HUDEP-2 (cell line): ENCODE results near the gene CCDC28B.

ENCODE experiments used
- DNase-seq, 76 experiments: peaks; one replicate each; lab custom pipeline; 2025; ENCODE audit not compliant: unreplicated experiment in 76 of 76; lab: John Stamatoyannopoulos, UW

The CCDC28B gene

DNA sequence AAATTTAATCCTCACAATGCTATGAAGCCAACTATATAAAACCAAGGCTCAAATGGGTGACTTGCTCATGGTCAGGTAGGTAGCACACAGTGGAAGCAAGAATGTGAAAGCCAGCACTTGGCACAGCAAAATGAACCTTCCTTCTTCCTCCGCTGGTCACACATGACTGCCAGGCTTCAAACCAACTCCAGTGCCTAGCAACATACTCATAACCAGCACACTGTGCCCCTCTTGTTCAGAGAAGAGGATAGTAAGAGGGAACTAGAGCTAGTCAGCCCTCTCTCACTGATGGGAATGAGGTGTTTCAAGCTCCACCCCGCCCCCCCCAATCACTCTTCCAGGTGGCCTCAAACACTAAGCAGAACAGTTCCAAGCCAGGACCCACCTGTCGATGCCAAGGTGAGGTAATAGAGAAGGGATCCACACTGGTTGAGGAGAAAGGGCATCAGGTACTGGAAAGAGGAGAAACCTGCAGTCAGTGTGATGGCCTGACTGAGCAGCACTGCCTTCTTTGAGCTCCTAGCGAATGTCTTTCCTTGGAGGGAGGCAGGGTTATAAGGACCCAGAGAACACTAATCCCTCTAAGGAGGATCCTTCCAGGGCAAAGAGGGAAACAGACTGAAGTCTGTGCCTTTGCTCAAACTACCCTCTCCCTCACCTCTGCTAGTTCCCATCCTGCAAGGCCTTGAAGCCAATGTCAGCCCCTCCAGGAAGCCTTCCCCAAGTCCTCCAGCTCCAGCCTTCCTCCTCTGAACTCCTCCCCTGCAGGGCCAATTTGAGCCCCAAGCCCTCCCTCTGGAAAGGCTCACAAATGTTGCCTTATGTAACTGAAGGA, 20.6 kb downstream of the CCDC28B start:
- no peak for DNase-seq

DNA sequence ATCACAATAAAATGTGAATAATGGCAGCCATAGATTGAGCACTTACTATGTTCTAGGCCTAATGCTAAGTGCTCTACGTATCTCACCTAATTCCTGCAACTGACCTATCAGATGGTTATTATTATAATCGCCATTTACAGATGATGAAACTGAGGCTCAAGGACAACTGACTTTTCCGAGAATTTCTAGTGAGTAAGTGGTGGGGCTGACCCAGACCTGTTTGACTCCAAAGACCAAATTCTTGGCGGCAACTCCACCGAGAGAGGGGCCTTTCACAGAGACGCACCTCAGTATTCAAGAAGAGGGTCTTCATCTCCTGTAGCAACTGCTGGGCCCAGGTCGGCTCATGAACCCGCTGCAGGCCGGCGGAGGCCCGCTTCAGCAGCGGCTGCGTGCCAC, 21.2 kb downstream of the CCDC28B start:
- DNase-seq = no peak

DNA sequence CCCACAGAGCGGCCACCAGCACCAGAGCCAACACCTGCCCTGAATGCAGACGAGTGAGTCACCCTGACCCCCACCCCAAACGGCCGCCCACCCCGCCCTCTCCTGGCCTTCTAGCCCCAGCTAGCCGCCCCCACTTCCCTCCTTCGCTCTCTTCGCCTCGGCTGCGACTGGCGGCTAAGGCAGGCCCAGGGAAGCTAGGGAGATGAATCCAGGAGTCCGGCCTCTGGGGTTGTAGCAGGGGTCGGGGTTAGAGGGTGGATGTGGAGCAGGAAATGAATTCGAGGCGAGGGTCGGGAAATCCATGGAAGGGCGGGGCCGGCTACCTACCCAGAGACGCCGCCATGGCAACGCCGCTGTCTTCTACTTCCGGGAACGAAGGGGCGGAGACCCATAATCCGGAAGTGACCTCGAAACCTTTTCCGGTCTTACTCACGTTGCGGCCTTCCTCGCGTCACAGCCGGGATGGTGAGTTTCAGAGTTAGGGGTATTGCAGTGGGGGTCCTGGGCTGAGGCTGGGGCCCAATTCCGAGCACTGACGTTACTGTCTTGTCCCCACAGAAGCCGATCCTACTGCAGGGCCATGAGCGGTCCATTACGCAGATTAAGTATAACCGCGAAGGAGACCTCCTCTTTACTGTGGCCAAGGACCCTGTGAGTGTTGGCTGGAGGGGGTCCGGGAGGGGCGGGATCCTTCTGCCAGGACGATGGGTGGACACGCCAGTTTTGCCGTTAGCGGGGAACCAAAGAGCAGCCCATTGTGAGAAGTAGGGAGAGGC, 21.8 kb downstream of the CCDC28B start, which contains the start of the genes EIF3I and TMEM234:
Gene EIF3I (plus strand): TSS at position 428 of the 776 bp plus-strand sequence. CDS start 35 bp downstream, at position 463.
Gene TMEM234 (minus strand): TSS at position 374 of the 776 bp plus-strand sequence. CDS start 31 bp downstream, at position 343.
- DNase-seq = peak in 73 of 76 experiments; percentile 24 to 89 (median 76)

DNA sequence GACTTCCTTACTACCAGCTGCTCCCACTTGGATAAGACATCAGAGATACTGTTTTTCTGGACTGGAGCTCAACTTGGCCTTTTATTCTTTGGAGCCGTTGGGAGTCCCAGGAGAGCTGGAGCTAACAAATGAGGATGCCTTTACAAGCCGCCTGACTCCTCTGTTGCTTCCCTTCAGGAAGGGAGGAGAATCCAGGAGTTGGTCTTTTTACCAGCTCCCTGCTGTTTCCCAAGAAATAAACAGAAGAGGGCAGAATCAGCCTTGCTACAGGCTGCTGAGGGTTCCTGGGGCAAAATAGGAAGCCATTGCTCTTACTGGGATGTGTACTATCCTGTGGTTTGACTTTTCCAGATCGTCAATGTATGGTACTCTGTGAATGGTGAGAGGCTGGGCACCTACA, 23.3 kb downstream of the CCDC28B start:
- DNase-seq = no peak

DNA sequence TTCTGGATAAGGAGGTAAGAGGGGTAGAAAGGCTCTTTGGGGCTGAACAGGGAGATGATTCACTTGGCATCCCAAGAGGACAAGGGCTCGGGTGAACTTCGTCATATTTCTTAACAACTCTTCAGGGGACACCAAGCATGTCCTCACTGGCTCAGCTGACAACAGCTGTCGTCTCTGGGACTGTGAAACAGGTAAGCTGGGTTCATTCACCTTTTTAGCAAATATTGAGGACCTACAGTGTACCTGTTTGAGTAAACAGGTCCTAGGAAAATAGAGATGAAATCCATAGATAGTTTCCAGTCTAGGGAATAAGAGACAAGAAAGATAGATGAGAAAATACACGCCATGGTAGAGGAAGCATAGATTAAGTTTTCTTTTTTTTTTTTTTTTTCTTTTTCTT, 23.9 kb downstream of the CCDC28B start:
- DNase-seq = no peak

DNA sequence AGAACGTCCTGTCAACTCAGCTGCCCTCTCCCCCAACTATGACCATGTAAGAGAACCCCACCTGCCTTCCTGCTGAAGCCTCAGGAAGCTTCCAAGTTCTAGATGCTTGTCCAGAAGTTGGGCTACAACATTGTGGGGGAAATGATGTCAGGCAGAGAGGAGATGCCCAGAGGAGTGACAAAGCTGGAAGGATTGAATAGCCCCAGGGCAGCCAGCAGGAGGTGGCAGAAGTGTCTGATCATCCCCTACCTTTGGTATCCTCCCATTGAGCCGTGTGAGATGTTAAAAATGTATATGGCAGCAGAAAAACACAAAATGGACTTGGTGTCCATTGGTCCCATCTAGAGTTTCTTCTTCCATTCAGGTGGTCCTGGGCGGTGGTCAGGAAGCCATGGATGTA, 28.4 kb downstream of the CCDC28B start:
- no peak for DNase-seq

DNA sequence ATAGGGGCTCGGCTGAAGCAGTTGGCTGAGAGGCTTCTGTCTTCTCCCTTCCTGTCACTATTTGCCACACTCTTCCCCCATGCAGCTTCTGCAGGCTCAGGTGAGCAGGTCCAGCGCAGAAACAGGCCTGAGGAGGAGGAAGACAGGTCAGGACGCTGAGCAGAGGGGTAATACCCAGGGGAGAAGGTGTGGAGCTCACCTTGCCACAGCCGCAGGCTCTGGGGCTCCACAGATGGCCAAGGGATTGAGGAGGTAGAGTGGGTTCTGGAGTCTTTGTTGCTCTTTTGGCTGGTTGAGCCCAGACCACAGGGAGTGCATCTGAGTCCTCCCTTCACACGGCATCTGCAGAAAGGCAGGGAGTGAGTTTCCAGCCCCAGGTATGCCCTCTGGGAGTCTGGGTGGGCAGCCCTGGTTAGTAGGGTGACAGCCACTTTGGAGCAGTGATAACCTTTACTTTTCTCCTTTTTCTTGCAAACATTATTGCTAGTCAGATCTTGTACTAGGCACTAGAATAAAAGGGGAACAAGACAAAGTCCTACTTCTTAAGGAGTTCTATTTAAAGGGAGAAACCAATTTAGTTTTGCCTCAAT, 31.5 kb downstream of the CCDC28B start:
- no peak for DNase-seq

DNA sequence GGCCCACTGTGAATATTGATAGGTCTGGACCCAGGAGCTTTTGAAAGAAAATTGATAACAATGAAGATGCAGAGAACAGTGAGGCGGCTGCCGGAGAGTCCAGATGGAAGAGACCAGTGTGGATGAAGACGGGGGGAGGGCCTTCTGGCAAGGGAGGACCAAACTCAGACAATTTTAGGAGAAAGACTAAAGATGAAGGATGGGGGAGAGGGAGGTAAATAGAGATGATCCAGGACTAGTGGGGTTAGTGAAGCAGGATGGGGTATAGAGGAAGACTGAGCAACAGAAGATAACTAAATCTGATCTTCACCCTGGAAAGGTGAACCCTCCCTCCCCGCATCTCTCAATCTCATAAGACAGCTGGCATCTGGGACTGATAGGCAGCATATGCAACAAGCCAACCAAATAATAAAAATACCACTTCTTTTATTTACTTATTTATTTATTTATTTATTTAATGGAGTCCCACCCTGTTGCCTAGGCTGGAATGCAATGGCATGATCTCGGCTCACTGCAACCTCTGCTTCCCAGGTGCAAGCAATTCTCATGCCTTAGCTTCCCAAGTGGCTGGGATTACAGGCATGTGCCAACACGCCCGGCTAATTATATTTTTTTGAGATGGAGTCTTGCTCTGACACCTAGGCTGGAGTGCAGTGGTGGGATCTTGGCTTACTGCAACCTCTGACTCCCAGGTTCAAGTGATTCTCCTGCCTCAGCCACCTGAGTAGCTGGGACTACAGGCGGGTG, 32.3 kb downstream of the CCDC28B start:
- no peak for DNase-seq

DNA sequence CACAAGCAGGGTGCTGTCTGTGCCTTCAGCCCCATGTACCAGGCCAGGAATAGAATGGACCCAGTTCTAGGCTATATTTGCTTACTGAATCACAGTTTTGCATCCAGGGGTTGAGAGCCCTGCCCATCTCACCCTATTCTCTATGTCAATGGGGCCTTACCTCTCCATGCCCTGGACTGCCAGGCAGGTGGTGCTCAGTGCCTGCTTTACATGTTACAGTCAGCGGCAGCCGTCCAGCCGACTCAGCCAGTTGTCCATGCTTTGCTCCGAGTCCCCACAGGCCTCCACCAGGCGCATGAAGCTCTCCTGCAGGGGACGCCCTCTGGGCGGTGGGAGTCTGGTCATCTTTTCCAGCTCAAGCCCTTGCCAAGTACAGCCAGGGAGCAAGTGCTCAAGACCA, 34.4 kb downstream of the CCDC28B start:
- DNase-seq = no peak

DNA sequence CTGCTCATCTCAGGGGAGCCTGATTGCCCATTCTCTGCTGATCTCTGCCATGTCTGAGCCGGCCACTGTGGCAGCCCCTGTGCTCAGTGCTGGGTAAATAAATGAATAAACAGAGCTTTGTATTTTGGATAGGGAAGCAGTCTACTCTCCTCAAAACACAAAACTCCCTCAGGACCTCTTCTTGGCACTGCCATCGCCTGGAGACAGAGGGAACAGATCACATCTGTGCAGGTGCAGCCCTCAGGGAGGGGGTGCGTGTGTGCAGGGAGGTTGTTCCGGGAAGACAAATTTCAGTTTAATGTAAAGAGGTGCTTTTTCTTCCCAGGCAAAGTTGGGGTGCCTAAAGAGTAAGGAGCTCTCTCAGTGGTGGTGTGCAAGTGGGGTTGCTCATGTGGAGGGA, 38.9 kb downstream of the CCDC28B start:
- no peak for DNase-seq

DNA sequence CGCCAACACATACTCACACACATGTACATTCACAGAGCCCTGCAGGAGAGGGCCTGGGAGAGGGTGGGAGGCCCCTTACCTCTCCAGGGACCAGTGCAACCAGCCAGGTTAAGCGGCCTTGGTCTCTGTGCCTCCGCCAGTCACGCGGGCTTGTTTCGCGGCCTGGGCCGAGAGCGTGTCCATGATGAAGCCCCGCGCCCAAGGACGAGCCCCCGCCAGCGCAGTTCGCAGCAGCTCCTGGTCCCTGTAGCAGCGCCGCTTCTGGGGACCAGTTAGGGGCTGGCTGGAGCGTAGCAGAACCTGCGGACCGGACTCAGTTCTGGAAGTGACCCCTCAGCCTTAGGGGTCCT, 39.4 kb downstream of the CCDC28B start:
- no peak for DNase-seq

DNA sequence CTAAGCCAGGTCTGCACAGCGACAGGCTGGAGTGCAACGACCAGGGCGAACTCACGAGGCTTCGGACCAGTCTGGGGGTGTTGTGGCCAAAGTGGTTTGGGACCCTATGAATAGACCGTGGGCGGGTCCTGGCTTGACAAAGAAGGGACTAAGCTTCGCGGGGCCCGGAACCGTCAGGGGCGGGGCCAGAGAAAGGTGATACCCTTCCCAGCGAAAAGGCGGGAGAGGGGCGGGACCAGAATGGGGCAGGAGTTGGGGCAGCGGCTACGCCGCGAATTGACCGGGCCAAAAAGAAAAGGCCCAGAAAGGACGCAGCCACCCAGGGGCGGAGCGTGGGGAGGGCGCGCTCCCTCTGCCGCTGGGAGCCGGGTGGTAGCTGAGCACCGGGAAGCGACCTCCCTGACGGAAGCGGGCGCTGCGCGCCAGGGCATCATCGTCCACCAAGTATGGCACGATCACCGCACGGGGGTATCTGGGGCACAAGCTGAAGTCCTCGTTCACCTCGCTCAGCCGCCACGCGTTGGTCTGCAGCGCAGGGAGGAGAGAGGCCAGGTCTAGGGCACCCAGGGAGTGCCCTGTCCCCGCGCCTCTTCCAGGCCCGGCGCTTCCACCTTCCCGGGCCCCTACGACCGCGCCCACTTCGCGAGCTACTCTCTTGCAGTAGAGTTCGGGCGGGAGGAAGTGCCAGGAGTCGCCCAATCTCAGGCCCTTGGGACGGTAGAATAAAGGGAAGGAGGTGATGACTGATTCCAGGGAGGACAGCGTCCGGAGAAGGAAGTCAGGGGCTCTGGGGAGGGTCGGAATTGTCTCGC, 40.0 kb downstream of the CCDC28B start:
- peak in 41 of 76 experiments; percentile 11 to 61 (median 32) for DNase-seq

DNA sequence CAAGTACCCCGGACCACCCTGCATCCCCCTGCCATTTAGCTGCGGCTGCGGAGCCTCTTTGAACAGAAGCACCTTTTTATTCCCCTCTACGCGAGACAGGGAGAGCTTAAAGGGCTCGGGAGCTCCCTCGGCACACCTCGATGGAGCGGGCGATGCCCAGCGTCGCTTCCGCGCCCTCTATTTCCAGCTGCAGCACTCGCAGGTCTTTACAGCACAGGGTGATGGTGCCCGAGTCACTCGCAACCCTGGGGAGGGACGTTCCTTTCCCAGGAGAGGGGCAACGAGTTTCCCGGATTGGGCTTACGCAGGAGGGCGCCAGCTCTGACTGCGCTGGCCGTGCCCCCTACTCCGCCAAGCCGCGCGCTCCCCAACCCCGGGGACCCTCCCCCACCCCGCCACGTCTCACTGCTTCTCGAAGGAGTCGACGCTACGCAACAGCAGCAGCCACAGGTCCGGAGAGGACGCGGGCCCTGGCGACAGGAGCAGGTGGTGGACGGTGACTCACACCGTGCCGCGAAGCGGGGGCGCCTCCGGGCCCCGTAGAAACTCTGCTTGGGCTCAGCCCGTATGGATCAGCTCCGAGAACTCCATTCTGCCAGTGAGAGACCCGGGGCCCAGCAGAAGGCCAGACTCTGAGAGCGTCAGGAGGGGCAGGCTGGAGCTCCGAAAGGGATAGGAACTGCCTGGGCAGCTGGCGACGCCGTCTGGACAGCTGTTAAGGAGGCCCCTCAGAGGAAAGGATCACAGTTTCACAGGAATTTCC, 40.8 kb downstream of the CCDC28B start:
- DNase-seq = peak in 5 of 76 experiments; percentile 3 to 31 (median 9)

DNA sequence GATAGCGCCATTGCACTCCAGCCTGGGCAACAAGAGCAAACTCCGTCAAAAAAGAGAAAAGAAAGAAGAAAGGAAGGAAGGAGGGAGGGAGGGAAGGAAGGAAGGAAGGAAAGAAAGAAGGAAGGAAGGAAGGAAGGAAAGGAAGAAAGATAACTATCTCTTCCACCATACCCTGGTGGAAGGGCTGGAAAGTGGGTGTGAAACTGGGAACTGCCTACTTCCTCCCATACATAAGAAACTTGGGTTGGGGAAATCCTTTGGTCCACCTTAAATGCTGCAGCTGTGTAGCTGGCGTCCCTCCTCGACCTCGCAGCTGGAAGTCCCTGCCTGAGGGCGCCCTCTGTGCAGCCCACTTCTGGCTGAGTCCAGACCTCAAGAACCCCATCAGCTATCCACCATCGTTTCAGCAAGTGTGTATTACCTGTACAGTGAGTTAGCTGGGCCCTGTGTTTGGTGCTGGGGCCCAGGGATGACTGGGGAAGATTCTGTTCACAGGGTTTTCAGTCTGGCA, 42.0 kb downstream of the CCDC28B start:
- DNase-seq = peak in 2 of 76 experiments; percentile 6 to 8

DNA sequence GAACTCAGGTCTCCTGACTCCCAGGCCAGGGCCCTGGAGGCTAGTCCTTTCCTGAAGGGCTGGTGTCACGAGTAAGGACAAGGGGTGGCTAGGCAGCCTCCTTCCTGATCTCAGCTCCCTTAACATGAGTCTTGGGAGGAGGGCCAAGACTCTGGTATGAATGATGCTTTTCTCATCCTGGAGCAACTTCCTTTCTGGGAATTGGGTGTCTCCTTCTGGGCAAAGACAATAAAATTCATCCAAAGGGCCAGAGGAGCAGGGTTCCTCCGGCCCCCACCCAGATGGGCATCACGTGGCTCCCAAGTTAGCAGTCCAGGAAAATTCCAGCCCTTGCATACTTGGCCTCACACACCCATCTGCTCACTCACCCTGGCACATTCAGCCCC, 46.5 kb downstream of the CCDC28B start, which contains the start of gene FAM167B:
Gene FAM167B (plus strand): TSS at position 335 of the 386 bp plus-strand sequence. CDS start 200 bp downstream, outside the sequence.
- no peak for DNase-seq

DNA sequence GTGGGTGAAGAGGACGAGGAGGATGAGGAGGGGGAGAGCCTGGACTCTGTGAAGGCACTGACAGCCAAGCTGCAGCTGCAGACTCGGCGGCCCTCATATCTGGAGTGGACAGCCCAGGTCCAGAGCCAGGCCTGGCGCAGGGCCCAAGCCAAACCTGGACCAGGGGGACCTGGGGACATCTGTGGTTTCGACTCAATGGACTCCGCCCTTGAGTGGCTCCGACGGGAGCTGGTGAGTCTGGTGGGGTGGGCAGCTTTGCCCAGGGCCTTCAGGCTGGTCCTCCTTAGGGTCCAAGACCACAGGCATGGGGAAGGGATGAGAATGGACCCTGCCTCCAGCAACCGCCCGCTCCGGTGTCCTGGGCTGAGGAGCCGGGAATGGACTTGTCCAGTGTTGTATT, 47.1 kb downstream of the CCDC28B start:
- no peak for DNase-seq

DNA sequence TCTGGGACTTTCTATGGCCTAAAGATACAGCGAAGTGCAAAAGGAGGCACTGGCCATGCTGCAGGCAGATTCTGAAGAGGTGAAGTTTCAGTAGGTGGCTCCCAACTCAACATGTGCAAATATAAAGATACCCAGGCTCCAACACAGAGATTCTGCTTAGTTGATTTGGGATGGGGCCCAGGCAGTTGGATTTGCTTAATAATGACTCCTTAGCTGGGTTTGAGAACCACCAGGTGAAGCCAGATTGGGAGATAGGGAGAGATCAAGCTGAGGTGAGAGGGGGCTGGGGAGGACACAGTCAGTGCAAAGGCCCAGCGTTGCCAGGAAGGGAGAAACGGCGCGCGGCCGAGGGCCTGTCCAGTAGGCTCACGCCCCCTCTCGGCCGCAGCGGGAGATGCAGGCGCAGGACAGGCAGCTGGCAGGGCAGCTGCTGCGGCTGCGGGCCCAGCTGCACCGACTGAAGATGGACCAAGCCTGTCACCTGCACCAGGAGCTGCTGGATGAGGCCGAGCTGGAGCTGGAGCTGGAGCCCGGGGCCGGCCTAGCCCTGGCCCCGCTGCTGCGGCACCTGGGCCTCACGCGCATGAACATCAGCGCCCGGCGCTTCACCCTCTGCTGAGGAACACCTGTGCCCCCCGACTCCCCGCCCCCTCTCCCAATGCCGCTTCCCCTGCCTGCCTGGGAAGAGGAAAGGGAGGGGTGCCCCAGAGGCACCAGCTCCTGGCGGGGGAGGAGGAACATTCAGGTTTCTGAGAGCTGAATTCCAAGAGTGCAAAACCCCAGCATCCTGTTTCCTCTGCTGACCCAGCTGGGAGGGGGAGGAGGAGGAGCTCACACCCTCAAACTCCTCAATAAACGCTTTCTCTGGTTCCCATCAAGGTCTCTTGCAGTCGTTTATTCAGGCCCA, 47.8 kb downstream of the CCDC28B start:
- peak in 67 of 76 experiments; percentile 13 to 81 (median 57) for DNase-seq
